Keratinocyte (primary cell): ENCODE data around the gene MAP3K8. TPM values are rescaled to one million over a fixed set of nuclear protein-coding genes. Genes with fewer than 3 reads are reported as not detected.
"Not testable (repeated sequence)": the region's sequence is repeated elsewhere in the genome, so short reads cannot be mapped to it uniquely, and the experiment has no call there.

Source experiments
- DNase-seq: peaks from one replicate; pipeline ENCODE4 v3.0.0-alpha.2; 2011; ENCODE audit warnings: low read depth, missing footprints, low spot score
- FAIRE-seq: peaks from 2 replicates; lab custom pipeline; 2011; peaks lifted over from hg19 to GRCh38; lab: Jason Lieb, UNC
- H2AFZ ChIP-seq: 2 replicates; pipeline ENCODE4 v1.6.0; 2012; ENCODE audit warnings: low read length, control low read depth, inconsistent platforms; ENCODE audit not compliant: control insufficient read depth
- H3K27ac ChIP-seq: 2 replicates; pipeline ENCODE4 v1.5.1; 2011; ENCODE audit warnings: low read length; ENCODE audit not compliant: control insufficient read depth, insufficient read depth
- H3K27me3 ChIP-seq: 3 replicates; pipeline ENCODE4 v1.6.0; 2011; ENCODE audit warnings: low read length; ENCODE audit not compliant: control insufficient read depth, insufficient read depth; ENCODE audit errors: extremely low read depth
- H3K36me3 ChIP-seq, 2 experiments: 2 replicates in 1 of 2; 3 replicates in 1 of 2; pipeline ENCODE4 v1.5.1; 2011; ENCODE audit warnings: low read length in 2 of 2, mild to moderate bottlenecking in 1 of 2; ENCODE audit not compliant: control insufficient read depth in 2 of 2, insufficient read depth in 2 of 2; ENCODE audit errors: extremely low read depth in 1 of 2
- H3K4me1 ChIP-seq: 3 replicates; pipeline ENCODE4 v1.5.1; 2011; ENCODE audit warnings: low read length; ENCODE audit not compliant: control insufficient read depth, insufficient read depth; ENCODE audit errors: extremely low read depth
- H3K4me2 ChIP-seq: 3 replicates; pipeline ENCODE4 v1.6.0; 2011; ENCODE audit warnings: low read depth, low read length; ENCODE audit not compliant: control insufficient read depth, insufficient read depth; ENCODE audit errors: extremely low read depth
- H3K4me3 ChIP-seq, 3 experiments: fragments of 200-600 bp in 1 of 3; sonication (generic) in 1 of 3; 2 replicates in 2 of 3; 3 replicates in 1 of 3; pipeline ENCODE4 v1.5.1; 2011 to 2016; ENCODE audit warnings: low read length in 3 of 3, mild to moderate bottlenecking in 3 of 3, control low read depth in 2 of 3, inconsistent platforms in 1 of 3, low read depth in 1 of 3, mixed read lengths in 1 of 3, mixed run types in 1 of 3, moderate library complexity in 1 of 3; ENCODE audit not compliant: control insufficient read depth in 2 of 3, insufficient read depth in 2 of 3; ENCODE audit errors: extremely low read depth in 1 of 3
- H3K79me2 ChIP-seq: 2 replicates; pipeline ENCODE4 v1.6.0; 2012; ENCODE audit warnings: low read length; ENCODE audit not compliant: control insufficient read depth, insufficient read depth
- H3K9ac ChIP-seq: 3 replicates; pipeline ENCODE4 v1.6.0; 2011; ENCODE audit warnings: low read length; ENCODE audit not compliant: control insufficient read depth, insufficient read depth; ENCODE audit errors: extremely low read depth
- H3K9me1 ChIP-seq: 3 replicates; pipeline ENCODE4 v1.6.0; 2011; ENCODE audit warnings: low read length; ENCODE audit not compliant: control insufficient read depth, insufficient read depth; ENCODE audit errors: extremely low read depth
- H3K9me3 ChIP-seq: 2 replicates; pipeline ENCODE4 v1.5.1; 2012; ENCODE audit warnings: low read depth, low read length; ENCODE audit not compliant: control insufficient read depth
- H4K20me1 ChIP-seq: 3 replicates; pipeline ENCODE4 v1.6.0; 2011; ENCODE audit warnings: low read length; ENCODE audit not compliant: control insufficient read depth, insufficient read depth; ENCODE audit errors: extremely low read depth
- EZH2 ChIP-seq: IDR thresholded peaks from one replicate; pipeline ENCODE4 v1.6.1; 2012; ENCODE audit warnings: inconsistent platforms, mild to moderate bottlenecking, low read length, moderate library complexity
- dilution Hi-C: fragments of 300-500 bp; cut with MboI; formaldehyde crosslinking; loops from one replicate; pipeline ENCODE4 v1.7.0; 2020; ENCODE audit warnings: low sequenced_read_pairs; ENCODE audit not compliant: extremely low pct_ligation_motif_present
- polyA plus RNA-seq, 5 experiments: library from polyadenylated mRNA; depleted of rRNA in 3 of 5; stranded (reverse) in 3 of 5; stranded (forward) in 1 of 5; unstranded in 1 of 5; fragments of >200 nt; gene quantifications; 1 replicate in 1 of 5; 2 replicates in 3 of 5; 3 replicates in 1 of 5; pipeline versions ENCODE4 v1.2.1 to v1.2.3, GENCODE V29; 2011 to 2012; ENCODE audit warnings: missing spikeins in 2 of 5, low read depth in 1 of 5, low replicate concordance in 1 of 5
- TF ChIP-seq, protein P1 (sequence below), 3 experiments: IDR thresholded peaks in 1 of 3; conservative IDR thresholded peaks in 1 of 3; optimal IDR thresholded peaks in 1 of 3; 2 replicates in 2 of 3; 3 replicates in 1 of 3; pipeline versions ENCODE3 to v1.5.1; 2011; ENCODE audit warnings: low read length in 3 of 3, mild to moderate bottlenecking in 3 of 3, moderate library complexity in 2 of 3, control low read depth in 1 of 3, inconsistent platforms in 1 of 3; ENCODE audit not compliant: insufficient read depth in 2 of 3; ENCODE audit errors: extremely low read depth in 1 of 3

MAP3K8 gene
- polyA plus RNA-seq, 1 donor (not counting 4 experiments of a cell fraction or from before 2014, with no cell fraction given): 4.9 TPM

DNA sequence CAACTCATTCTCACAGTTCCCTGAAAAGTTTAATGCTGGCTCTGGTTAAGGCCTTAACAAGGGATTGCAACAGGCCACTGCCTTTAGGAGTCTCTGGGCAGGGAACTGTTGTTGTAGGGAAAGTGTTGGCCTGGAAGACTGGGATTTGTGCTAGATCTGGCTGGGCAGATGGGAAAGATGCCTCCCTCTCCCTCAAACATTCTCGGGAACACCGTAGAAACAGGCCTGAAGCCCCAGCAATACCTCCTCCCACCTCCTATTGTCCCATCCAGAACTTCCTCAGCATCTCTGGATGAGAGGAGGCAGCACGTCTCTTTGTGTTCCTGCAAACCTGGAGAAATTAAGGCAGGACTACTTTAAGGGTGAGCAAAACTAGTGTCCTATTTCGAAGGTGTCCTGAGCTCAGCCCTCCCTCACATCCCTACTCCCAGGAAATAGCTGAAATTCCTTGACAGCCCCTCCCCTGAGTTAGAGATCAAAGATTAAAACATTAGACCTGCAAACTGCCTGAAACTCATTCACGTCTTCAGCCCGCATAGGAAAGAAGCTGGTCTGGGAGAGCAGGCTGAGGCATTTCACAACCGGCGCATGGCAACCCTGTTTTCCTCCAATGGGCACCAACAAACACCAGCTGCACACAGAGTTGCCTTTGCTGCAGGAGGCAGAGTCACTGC lies 10.9 kb upstream of the MAP3K8 start:
- Histone ChIP-seq H3K9me3 (no peaks in the 10 kb centered on the region), H4K20me1 (no peaks in the 10 kb centered on the region), H2AFZ (peak overlapping the region; percentile 97), H3K27ac (peak overlapping the region; percentile 58), H3K9ac (peak overlapping the region; percentile 18), H3K27me3 (no peaks in the 10 kb centered on the region), H3K36me3 (no peaks in the 10 kb centered on the region), H3K9me1 (no peaks in the 10 kb centered on the region), H3K4me2 (peak overlapping the region; percentile 77), H3K4me3 (peak overlapping the region in 1 of 3 experiments; percentile 33), H3K79me2 (no peaks in the 10 kb centered on the region), H3K4me1 (peaks cover 19% of the 10 kb centered on the region)
- TF ChIP-seq EZH2: no peak
- TF ChIP-seq, protein P1, sequence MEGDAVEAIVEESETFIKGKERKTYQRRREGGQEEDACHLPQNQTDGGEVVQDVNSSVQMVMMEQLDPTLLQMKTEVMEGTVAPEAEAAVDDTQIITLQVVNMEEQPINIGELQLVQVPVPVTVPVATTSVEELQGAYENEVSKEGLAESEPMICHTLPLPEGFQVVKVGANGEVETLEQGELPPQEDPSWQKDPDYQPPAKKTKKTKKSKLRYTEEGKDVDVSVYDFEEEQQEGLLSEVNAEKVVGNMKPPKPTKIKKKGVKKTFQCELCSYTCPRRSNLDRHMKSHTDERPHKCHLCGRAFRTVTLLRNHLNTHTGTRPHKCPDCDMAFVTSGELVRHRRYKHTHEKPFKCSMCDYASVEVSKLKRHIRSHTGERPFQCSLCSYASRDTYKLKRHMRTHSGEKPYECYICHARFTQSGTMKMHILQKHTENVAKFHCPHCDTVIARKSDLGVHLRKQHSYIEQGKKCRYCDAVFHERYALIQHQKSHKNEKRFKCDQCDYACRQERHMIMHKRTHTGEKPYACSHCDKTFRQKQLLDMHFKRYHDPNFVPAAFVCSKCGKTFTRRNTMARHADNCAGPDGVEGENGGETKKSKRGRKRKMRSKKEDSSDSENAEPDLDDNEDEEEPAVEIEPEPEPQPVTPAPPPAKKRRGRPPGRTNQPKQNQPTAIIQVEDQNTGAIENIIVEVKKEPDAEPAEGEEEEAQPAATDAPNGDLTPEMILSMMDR (optimal IDR thresholded peaks at IDR 0.05 in 1 of 3, IDR thresholded peaks at IDR 0.05 in 1 of 3, conservative IDR thresholded peaks at IDR 0.05 in 1 of 3; ENCODE audit: extremely low read depth in 1 of 3, insufficient read depth in 2 of 3, low read length in 3 of 3): no peak
- dilution Hi-C loops: no loop called here
- DNase-seq (no peak), FAIRE-seq (peak; percentile 67)

DNA sequence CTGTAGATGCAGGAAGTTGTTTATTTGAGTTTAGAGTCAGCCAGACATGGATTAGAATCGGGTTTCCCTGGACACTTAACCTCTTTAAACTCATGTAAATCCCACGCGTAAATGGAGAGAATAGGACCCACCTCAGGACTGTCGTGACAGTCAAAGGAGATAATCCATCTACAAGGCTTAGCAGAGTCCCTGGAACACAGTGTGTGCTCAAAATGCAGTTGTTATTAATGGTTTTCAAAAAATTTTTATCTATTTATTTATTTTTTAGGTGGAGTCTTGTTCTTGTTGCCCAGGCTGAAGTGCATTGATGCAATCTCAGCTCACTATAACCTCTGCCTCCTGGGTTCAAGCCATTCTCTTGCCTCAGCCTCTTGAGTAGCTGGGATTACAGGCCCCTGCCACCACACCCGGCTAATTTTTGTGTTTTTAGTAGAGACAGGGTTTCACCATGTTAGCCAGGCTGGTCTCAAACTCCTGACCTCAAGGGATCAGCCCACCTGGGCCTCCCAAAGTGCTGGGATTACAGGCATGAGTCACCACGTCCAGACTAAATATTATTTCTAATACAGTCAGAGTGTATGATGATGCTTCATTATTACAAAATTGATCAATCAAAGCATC lies 10.2 kb upstream of the MAP3K8 start:
- Histone ChIP-seq H3K4me2 (peak overlapping the region; percentile 77), H3K9ac (peak overlapping the region; percentile 18), H3K4me1 (peaks cover 18% of the 10 kb centered on the region), H3K27ac (peak overlapping the region; percentile 58), H2AFZ (peak overlapping the region; percentile 97)
- H4K20me1 ChIP-seq, DNase-seq, H3K79me2 ChIP-seq, FAIRE-seq, dilution Hi-C loops, H3K36me3 ChIP-seq, H3K4me3 ChIP-seq, H3K9me1 ChIP-seq, H3K27me3 ChIP-seq, H3K9me3 ChIP-seq: not testable (repeated sequence)
